ELF-1 (cell line): ENCODE results near the gene PPP1R14C.

ENCODE experiments used
- DNase-seq: peaks from one replicate; pipeline ENCODE4 v3.0.0-alpha.2; 2016; ENCODE audit warnings: low read depth, low spot score

PPP1R14C gene

GRCh38 chr6:150138638-150139037, 4.2 kb upstream of the PPP1R14C start:
- no peak for DNase-seq

GRCh38 chr6:150139533-150139932, 3.3 kb upstream of the PPP1R14C start:
- DNase-seq = no peak

- DNase-seq = no peak
Observed at GRCh38 chr6:150140236-150140969, 2.4 kb upstream of the PPP1R14C start.

- peak; percentile 9 for DNase-seq
Observed at GRCh38 chr6:150142097-150142669, 661 bp upstream of the PPP1R14C start.

- DNase-seq = no peak
Observed at GRCh38 chr6:150143516-150144293, 861 bp downstream of the PPP1R14C start.

- DNase-seq = no peak
Observed at GRCh38 chr6:150144294-150144868, 1.5 kb downstream of the PPP1R14C start.

GRCh38 chr6:150145427-150145826, 2.6 kb downstream of the PPP1R14C start:
- DNase-seq = no peak

GRCh38 chr6:150145830-150146229, 3.0 kb downstream of the PPP1R14C start:
- DNase-seq = no peak

GRCh38 chr6:150146436-150146835, 3.6 kb downstream of the PPP1R14C start:
- no peak for DNase-seq

GRCh38 chr6:150149146-150149545, 6.3 kb downstream of the PPP1R14C start:
- no peak for DNase-seq

GRCh38 chr6:150150458-150150820, 7.6 kb downstream of the PPP1R14C start:
- peak; percentile 13 for DNase-seq

GRCh38 chr6:150150821-150151646, 8.2 kb downstream of the PPP1R14C start:
- no peak for DNase-seq

GRCh38 chr6:150152891-150153876, 10.3 kb downstream of the PPP1R14C start:
- DNase-seq = no peak

- DNase-seq = no peak
Observed at GRCh38 chr6:150153905-150154492, 11.2 kb downstream of the PPP1R14C start.

GRCh38 chr6:150156460-150156859, 13.6 kb downstream of the PPP1R14C start:
- no peak for DNase-seq

GRCh38 chr6:150157081-150157480, 14.2 kb downstream of the PPP1R14C start:
- DNase-seq = no peak

GRCh38 chr6:150159757-150160156, 16.9 kb downstream of the PPP1R14C start:
- DNase-seq = no peak

- no peak for DNase-seq
Observed at GRCh38 chr6:150163970-150164369, 21.1 kb downstream of the PPP1R14C start.

- DNase-seq = no peak
Observed at GRCh38 chr6:150165020-150165702, 22.3 kb downstream of the PPP1R14C start.
